IPS-18c (cell line): ENCODE data around the gene INTS7.
"Not testable (repeated sequence)": the region's sequence is repeated elsewhere in the genome, so short reads cannot be mapped to it uniquely, and the experiment has no call there.

Source experiments
- H3K4me3 ChIP-seq: 2 replicates; pipeline ENCODE4 v1.7.0; 2013; ENCODE audit warnings: low read depth, mild to moderate bottlenecking, low read length, moderate library complexity; ENCODE audit not compliant: insufficient read depth
- H3K9me3 ChIP-seq: one replicate; pipeline ENCODE4 v1.6.1; 2013; ENCODE audit warnings: mild to moderate bottlenecking, low read length, moderate library complexity; ENCODE audit not compliant: control insufficient read depth, insufficient read depth

Gene INTS7

GRCh38 chr1:212009561-212009960 lies 25.8 kb downstream of the INTS7 start:
- H3K4me3 ChIP-seq = no peak overlapping the region

GRCh38 chr1:212007886-212008285 lies 27.5 kb downstream of the INTS7 start:
- H3K9me3 ChIP-seq = no peaks in the 10 kb centered on the region
- no peak overlapping the region for H3K4me3 ChIP-seq

More at GRCh38 chr1:212009561-212009960, 25.8 kb downstream of the INTS7 start:
- H3K9me3 ChIP-seq = no peaks in the 10 kb centered on the region

- Histone ChIP-seq H3K4me3 (no peak overlapping the region), H3K9me3 (no peaks in the 10 kb centered on the region)
These were observed 28.2 kb downstream of the INTS7 start for GRCh38 chr1:212007178-212007577.

GRCh38 chr1:212004895-212005608 lies 30.3 kb downstream of the INTS7 start:
- H3K9me3 ChIP-seq = no peaks in the 10 kb centered on the region
- H3K4me3 ChIP-seq = no peak overlapping the region

- Histone ChIP-seq H3K9me3 (no peaks in the 10 kb centered on the region), H3K4me3 (no peak overlapping the region)
These were observed 32.8 kb downstream of the INTS7 start for GRCh38 chr1:212002536-212002935.

GRCh38 chr1:211997426-211997825 lies 37.9 kb downstream of the INTS7 start:
- not testable (repeated sequence) for H3K4me3 ChIP-seq, H3K9me3 ChIP-seq

GRCh38 chr1:211991695-211992094 lies 43.7 kb downstream of the INTS7 start:
- Histone ChIP-seq H3K9me3 (no peaks in the 10 kb centered on the region), H3K4me3 (no peak overlapping the region)

- Histone ChIP-seq H3K4me3 (no peak overlapping the region), H3K9me3 (no peaks in the 10 kb centered on the region)
These were observed 48.6 kb downstream of the INTS7 start for GRCh38 chr1:211986628-211987254.

GRCh38 chr1:211985556-211986264 lies 49.6 kb downstream of the INTS7 start:
- H3K4me3 ChIP-seq = no peak overlapping the region
- H3K9me3 ChIP-seq = no peaks in the 10 kb centered on the region

GRCh38 chr1:211978596-211978995 lies 56.8 kb downstream of the INTS7 start:
- no peaks in the 10 kb centered on the region for H3K9me3 ChIP-seq
- no peak overlapping the region for H3K4me3 ChIP-seq

- H3K9me3 ChIP-seq = no peaks in the 10 kb centered on the region
- H3K4me3 ChIP-seq = no peak overlapping the region
These were observed 60.0 kb downstream of the INTS7 start for GRCh38 chr1:211975152-211975941.

- H3K9me3 ChIP-seq = no peaks in the 10 kb centered on the region
- no peak overlapping the region for H3K4me3 ChIP-seq
These were observed 61.8 kb downstream of the INTS7 start for GRCh38 chr1:211973541-211973940.

- H3K4me3 ChIP-seq = no peak overlapping the region
- H3K9me3 ChIP-seq = no peaks in the 10 kb centered on the region
These were observed 67.0 kb downstream of the INTS7 start for GRCh38 chr1:211968200-211968834.

GRCh38 chr1:211967704-211968103 lies 67.7 kb downstream of the INTS7 start:
- no peaks in the 10 kb centered on the region for H3K9me3 ChIP-seq
- no peak overlapping the region for H3K4me3 ChIP-seq

GRCh38 chr1:211965108-211965805 lies 70.1 kb downstream of the INTS7 start:
- H3K4me3 ChIP-seq = no peak overlapping the region
- H3K9me3 ChIP-seq = no peaks in the 10 kb centered on the region

- Histone ChIP-seq H3K9me3 (no peaks in the 10 kb centered on the region), H3K4me3 (no peak overlapping the region)
These were observed 75.7 kb downstream of the INTS7 start for GRCh38 chr1:211959680-211960079.
